Tibial nerve (tissue), 4 donors: ENCODE results near the gene LRRC1. TPM values are rescaled to one million over a fixed set of nuclear protein-coding genes. Genes with fewer than 3 reads are reported as not detected.

ENCODE experiments used
- DNase-seq, 2 donors: peaks; one replicate each; pipeline ENCODE4 v3.0.0-alpha.2; 2019; ENCODE audit warnings: low spot score in 2 of 2
- H3K27ac ChIP-seq, 4 donors: fragments of 200-600 bp; sonication (generic) in 3 of 4; one replicate each; pipeline ENCODE4 v1.5.1; 2017 to 2019; ENCODE audit warnings: mild to moderate bottlenecking in 1 of 4
- H3K27me3 ChIP-seq, 2 donors: fragments of 200-600 bp; sonication (generic) in 1 of 2; one replicate each; pipeline versions ENCODE4 v1.5.1 to v1.6.0; 2017 to 2019
- H3K36me3 ChIP-seq, 3 donors: fragments of 200-600 bp; sonication (generic); one replicate each; pipeline ENCODE4 v1.5.1; 2018 to 2019
- H3K4me1 ChIP-seq, 4 donors: fragments of 200-600 bp; sonication (generic) in 3 of 4; one replicate each; pipeline ENCODE4 v1.5.1; 2017 to 2019
- H3K4me3 ChIP-seq, 4 donors: fragments of 200-600 bp; sonication (generic) in 3 of 4; one replicate each; pipeline ENCODE4 v1.5.1; 2017 to 2019; ENCODE audit warnings: mild to moderate bottlenecking in 1 of 4, moderate library complexity in 1 of 4
- H3K9me3 ChIP-seq, 4 donors: fragments of 200-600 bp; sonication (generic) in 3 of 4; one replicate each; pipeline ENCODE4 v1.5.1; 2017 to 2019
- CTCF ChIP-seq, 5 experiments: fragments of 200-600 bp in 3 of 5; fragments of 450-650 bp in 2 of 5; sonication (generic) in 3 of 5; IDR thresholded peaks; one replicate each; pipeline ENCODE4 v1.5.1; 2016 to 2019; ENCODE audit warnings: antibody characterized with exemption in 5 of 5, mild to moderate bottlenecking in 3 of 5, moderate library complexity in 2 of 5
- EP300 ChIP-seq, 2 donors: sonication (generic); formaldehyde crosslinking; IDR thresholded peaks; one replicate each; pipeline ENCODE4 v1.6.1; 2017; ENCODE audit warnings: antibody characterized with exemption in 2 of 2, mild to moderate bottlenecking in 1 of 2
- POLR2A ChIP-seq, 2 donors: fragments of 450-650 bp; IDR thresholded peaks; one replicate each; pipeline ENCODE4 v1.6.1; 2017; ENCODE audit warnings: antibody characterized with exemption in 2 of 2, mild to moderate bottlenecking in 2 of 2, moderate library complexity in 2 of 2
- WGBS, 2 donors: methylation state at CpG; one replicate each; pipeline ENCODE4 v1.1.5; 2018; 5-methylcytosine and 5-hydroxymethylcytosine counted together
- total RNA-seq, 4 donors: library from RNA; depleted of rRNA; stranded (reverse); fragments of >200 nt; gene quantifications; one replicate each; pipeline ENCODE4 v1.1.0, GENCODE V29; 2016

The LRRC1 gene
- total RNA-seq, 4 donors from 2014 or later, result 22.8 to 50.0 (median 39.6) TPM

- no peak for TF ChIP-seq EP300 (IDR thresholded peaks at IDR 0.05)
- TF ChIP-seq POLR2A (IDR thresholded peaks at IDR 0.05), result no peak
- no peak for TF ChIP-seq CTCF (IDR thresholded peaks at IDR 0.05)
- H3K9me3 ChIP-seq, result peaks cover 0 to 19% (median 9%) of the 10 kb centered on the region in 4 donors
- H3K4me1 ChIP-seq, result peaks cover 0 to 23% (median 3%) of the 10 kb centered on the region in 4 donors
- no peak for DNase-seq
- no peak overlapping the region for H3K4me3 ChIP-seq
- no peaks in the 10 kb centered on the region for H3K27me3 ChIP-seq
- H3K36me3 ChIP-seq, result no peaks in the 10 kb centered on the region
- 77 to 82% methylated on average over 2 of the region's 2 CpGs for WGBS, 2 donors
- H3K27ac ChIP-seq, result no peak overlapping the region
Measured at GRCh38 chr6:53792016-53792415, 2.8 kb upstream of the LRRC1 start.

- WGBS, 2 donors, result 68 to 69% methylated on average over 3 of the region's 3 CpGs
Measured at GRCh38 chr6:53792973-53793317, 1.9 kb upstream of the LRRC1 start.

GRCh38 chr6:53793318-53794136 is 1.3 kb upstream of the LRRC1 start:
- no peak for DNase-seq
- Histone ChIP-seq H3K27ac (peak overlapping the region in 3 of 4 donors; percentile 14 to 84 (median 83)), H3K9me3 (peaks cover 0 to 14% (median 7%) of the 10 kb centered on the region in 4 donors), H3K36me3 (no peaks in the 10 kb centered on the region), H3K4me1 (peaks cover 0 to 30% (median 3%) of the 10 kb centered on the region in 4 donors), H3K4me3 (peak overlapping the region; percentile 64 to 89 (median 84)), H3K27me3 (no peaks in the 10 kb centered on the region)
- WGBS, 2 donors, result 0 to 2% methylated on average over 25 of the region's 25 CpGs
- TF ChIP-seq POLR2A (IDR thresholded peaks at IDR 0.05), result no peak

More at GRCh38 chr6:53792973-53793317, 1.9 kb upstream of the LRRC1 start:
- no peak for DNase-seq
- H3K36me3 ChIP-seq, result no peaks in the 10 kb centered on the region
- peak overlapping the region in 1 of 4 donors; percentile 83 for H3K27ac ChIP-seq
- peak overlapping the region in 2 of 4 donors; percentile 64 to 89 for H3K4me3 ChIP-seq
- H3K27me3 ChIP-seq, result no peaks in the 10 kb centered on the region
- H3K9me3 ChIP-seq, result peaks cover 0 to 19% (median 9%) of the 10 kb centered on the region in 4 donors
- TF ChIP-seq EP300 (IDR thresholded peaks at IDR 0.05) (no peak), POLR2A (IDR thresholded peaks at IDR 0.05) (no peak)
- H3K4me1 ChIP-seq, result peaks cover 0 to 30% (median 3%) of the 10 kb centered on the region in 4 donors

DNA sequence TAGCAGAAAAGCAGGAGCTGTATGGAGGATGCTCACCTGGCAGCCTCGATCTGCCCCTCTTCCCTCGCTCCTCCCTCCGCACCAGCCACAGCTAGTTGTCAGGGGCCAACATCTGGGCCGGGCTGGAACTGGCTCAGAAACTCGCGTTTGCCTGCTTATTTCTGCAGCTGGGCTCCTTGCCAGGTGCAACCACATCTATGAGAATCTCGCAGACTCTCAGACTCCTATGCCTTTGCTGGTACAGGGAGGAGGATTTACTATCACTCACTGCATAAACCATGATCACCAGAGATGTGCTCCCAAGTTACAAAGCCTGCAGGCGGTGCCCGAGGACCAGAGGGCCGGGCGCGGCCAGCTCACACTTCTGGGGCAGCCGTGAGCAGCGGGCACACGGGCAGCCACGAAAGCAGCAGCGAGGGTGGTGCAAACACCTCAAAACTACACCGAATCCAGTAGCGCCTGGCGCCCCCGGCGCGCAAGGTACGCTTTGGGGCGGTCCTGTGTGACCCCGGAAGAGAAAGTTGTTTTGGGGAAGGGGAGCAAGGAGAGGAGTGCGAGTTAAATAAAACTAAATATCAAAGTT is 577 bp upstream of the LRRC1 start:
- no peaks in the 10 kb centered on the region for H3K27me3 ChIP-seq
- H3K9me3 ChIP-seq, result peaks cover 0 to 7% (median 3%) of the 10 kb centered on the region in 4 donors
- H3K27ac ChIP-seq, result peak overlapping the region; percentile 21 to 84 (median 74)
- WGBS, 2 donors, result 0 to 1% methylated on average over 21 to 27 of the region's 27 CpGs
- peaks cover 0 to 30% (median 3%) of the 10 kb centered on the region in 4 donors for H3K4me1 ChIP-seq
- DNase-seq, result peak; percentile 42 to 51
- no peaks in the 10 kb centered on the region for H3K36me3 ChIP-seq
- H3K4me3 ChIP-seq, result peak overlapping the region; percentile 64 to 89 (median 84)
- TF ChIP-seq CTCF (IDR thresholded peaks at IDR 0.05), result peak; percentile 32 to 65 (median 51)
- TF ChIP-seq EP300 (IDR thresholded peaks at IDR 0.05), result no peak

GRCh38 chr6:53795340-53795701 is 516 bp downstream of the LRRC1 start:
- Histone ChIP-seq H3K27ac (peak overlapping the region; percentile 29 to 84 (median 82)), H3K27me3 (no peaks in the 10 kb centered on the region), H3K4me3 (peak overlapping the region; percentile 64 to 89 (median 84)), H3K36me3 (no peaks in the 10 kb centered on the region), H3K9me3 (no peaks in the 10 kb centered on the region), H3K4me1 (peaks cover 0 to 30% (median 3%) of the 10 kb centered on the region in 4 donors)
- TF ChIP-seq EP300 (IDR thresholded peaks at IDR 0.05), result no peak
- no peak for TF ChIP-seq CTCF (IDR thresholded peaks at IDR 0.05)
- TF ChIP-seq POLR2A (IDR thresholded peaks at IDR 0.05), result no peak
- 0% methylated on average over 21 of the region's 21 CpGs for WGBS, 2 donors
- no peak for DNase-seq
